ENCODE results near the gene NME3.

DNA sequence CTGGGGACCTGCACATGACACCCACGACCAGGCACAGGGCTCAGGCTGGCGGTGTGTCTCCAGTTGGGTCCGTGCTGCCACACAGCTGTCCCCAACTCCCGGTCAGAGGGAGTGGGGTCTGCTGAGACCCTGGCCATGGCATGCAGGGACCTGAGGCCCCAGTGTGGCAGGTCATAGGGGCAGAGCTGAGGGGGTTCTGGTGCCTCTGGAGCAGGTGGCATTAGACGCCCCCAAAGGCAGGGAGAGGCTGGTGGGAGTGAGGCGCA, 15.6 kb upstream of the NME3 start:
- TF ChIP-seq EZH2 (IDR thresholded peaks at IDR 0.05; ENCODE audit: borderline replicate concordance, control insufficient read depth, low read depth, low read length): no peak
- TF ChIP-seq PKNOX1 (IDR thresholded peaks at IDR 0.05): no peak
- TF ChIP-seq CHD2 (IDR thresholded peaks at IDR 0.05; ENCODE audit: borderline replicate concordance, low read depth, low read length): no peak
- no peak for TF ChIP-seq MTA3 (IDR thresholded peaks at IDR 0.05; ENCODE audit: borderline replicate concordance, low read length)
- no peak for TF ChIP-seq EED (IDR thresholded peaks at IDR 0.05; ENCODE audit: low read depth)
- TF ChIP-seq MAX (IDR thresholded peaks at IDR 0.05; ENCODE audit: low read depth, low read length): no peak
- TF ChIP-seq HDAC2 (IDR thresholded peaks at IDR 0.05): no peak
- TF ChIP-seq IRF4 (IDR thresholded peaks at IDR 0.05; ENCODE audit: low read depth, low read length): no peak
- TF ChIP-seq ZNF24 (IDR thresholded peaks at IDR 0.05): no peak
- no peak for TF ChIP-seq EP300 (IDR thresholded peaks at IDR 0.05; ENCODE audit: borderline replicate concordance in 1 of 2, control insufficient read depth in 1 of 2, low read depth in 2 of 2, low read length in 2 of 2)
- no peak for TF ChIP-seq JUND (IDR thresholded peaks at IDR 0.05; ENCODE audit: low read depth, low read length)
- TF ChIP-seq NFIC (IDR thresholded peaks at IDR 0.05; ENCODE audit: low read depth, low read length): no peak
- no peak for TF ChIP-seq SMC3 (IDR thresholded peaks at IDR 0.05; ENCODE audit: borderline replicate concordance, low read length)

Measured in GM12878 (cell line).